ENCODE results near the gene NELFE.
"Not testable (repeated sequence)": the region's sequence is repeated elsewhere in the genome, so short reads cannot be mapped to it uniquely, and the experiment has no call there.

The NELFE gene

DNA sequence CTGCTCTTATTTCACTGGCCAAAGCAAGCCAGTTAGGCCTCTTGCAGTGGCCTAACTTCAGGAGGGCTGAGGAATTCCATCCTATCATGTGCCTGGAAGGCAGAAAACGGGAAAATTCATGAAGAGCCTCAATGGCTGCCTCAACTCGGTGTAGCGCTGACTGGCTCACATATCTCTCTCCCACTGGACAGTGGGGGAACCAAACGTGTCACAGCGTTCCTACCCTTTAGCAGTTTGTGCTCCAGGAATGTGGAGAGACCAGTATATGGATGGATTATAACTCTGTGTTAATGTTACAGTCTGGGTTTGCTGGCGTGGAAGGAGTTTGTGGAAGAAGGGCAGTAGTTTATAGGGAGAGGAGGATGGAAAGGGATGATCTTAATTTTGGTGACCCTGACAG is 43.0 kb downstream of the NELFE start:
- DNase-seq, result no peak

GRCh38 chr6:31915351-31915750 is 43.4 kb downstream of the NELFE start:
- no peak for DNase-seq

GRCh38 chr6:31911826-31912585 is 46.8 kb downstream of the NELFE start:
- DNase-seq, result no peak

GRCh38 chr6:31909298-31909697 is 49.5 kb downstream of the NELFE start:
- DNase-seq, result not testable (repeated sequence)

GRCh38 chr6:31908791-31909190 is 50.0 kb downstream of the NELFE start:
- DNase-seq, result no peak

DNA sequence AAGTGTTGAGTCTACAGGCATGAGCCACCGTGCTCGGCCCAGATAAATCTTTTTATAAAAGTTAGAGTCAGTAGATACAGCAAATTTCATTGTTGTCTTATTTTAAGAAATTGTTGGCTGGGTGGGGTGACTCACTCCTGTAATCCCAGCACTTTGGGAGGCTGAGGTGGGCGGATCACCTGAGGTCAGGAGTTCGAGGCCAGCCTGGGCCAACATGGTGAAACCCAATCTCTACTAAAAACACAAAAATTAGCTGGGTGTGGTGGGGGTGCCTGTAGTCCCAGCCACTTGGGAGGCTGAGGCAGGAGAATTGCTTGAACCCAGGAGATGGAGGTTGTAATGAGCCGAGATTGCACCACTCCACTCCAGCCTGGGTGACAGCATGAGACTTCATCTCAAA is 50.5 kb downstream of the NELFE start:
- DNase-seq, result not testable (repeated sequence)

DNA sequence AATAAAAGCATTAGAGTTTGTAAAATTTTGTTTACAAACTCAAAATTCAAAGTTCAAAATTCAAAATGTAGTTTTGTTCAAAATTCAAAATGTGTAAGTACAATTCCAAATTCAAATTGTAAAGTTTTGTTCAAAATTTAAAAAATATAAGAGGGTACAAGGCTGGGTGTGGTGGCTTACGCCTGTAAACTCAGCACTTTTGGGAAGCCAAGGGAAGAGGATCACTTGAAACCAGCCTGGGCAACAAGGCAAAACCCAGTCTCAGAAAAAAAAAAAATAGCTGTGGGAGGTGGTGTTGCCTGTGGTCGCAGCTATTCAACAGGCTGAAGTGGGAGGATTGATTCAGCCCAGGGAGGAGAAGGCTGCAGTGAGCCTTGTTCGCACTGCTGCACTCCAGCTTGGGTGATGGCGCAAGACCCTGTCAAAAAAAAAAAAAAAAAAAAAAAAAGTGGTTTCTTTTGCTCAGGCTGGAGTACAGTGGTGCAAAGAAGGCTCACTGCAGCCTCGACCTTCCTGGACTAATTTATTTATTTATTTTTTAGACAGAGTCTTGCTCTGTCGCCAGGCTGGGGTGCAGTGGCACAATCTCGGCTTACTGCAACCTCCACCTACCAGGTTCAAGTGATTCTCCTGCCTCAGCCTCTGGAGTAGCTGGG is 51.5 kb downstream of the NELFE start:
- no peak for DNase-seq

- not testable (repeated sequence) for DNase-seq
Observed at GRCh38 chr6:31906727-31907126, 52.0 kb downstream of the NELFE start.

- no peak for DNase-seq
Observed at GRCh38 chr6:31906122-31906521, 52.6 kb downstream of the NELFE start.

DNA sequence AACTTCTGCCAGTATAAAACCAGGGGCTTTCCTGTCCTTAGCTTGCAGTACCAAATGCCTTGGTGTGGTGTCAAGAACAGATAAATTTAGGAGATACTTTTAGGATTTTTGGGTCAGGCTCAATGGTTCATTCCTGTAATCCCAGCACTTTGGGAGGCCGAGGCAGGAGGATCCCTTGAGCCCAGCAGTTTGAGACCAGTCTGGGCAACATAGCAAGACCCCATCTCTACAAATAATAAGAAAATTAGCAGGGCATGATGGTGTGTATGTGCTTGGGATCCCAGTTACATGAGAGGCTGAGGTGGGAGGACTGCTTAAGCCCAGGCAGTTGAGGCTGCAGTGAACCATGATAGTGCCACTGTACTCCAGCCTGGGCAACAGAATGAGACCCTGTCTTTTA is 53.7 kb downstream of the NELFE start:
- no peak for DNase-seq

- no peak for DNase-seq
Observed at GRCh38 chr6:31903957-31904356, 54.8 kb downstream of the NELFE start.
